Smooth muscle cell (in vitro differentiated cells): ENCODE data around the gene ARHGEF12. TPM values are rescaled to one million over a fixed set of nuclear protein-coding genes. Genes with fewer than 3 reads are reported as not detected.

ENCODE experiments used
- DNase-seq: peaks from one replicate; lab custom pipeline; 2025; ENCODE audit not compliant: unreplicated experiment; lab: John Stamatoyannopoulos, UW
- H2AFZ ChIP-seq: fragments of 200-600 bp; sonication (generic); 2 replicates; pipeline ENCODE4 v1.6.0; 2016; ENCODE audit warnings: antibody characterized with exemption, low read depth, mild to moderate bottlenecking
- H3F3A ChIP-seq: fragments of 200-600 bp; sonication (generic); 2 replicates; pipeline ENCODE4 v1.6.0; 2017; ENCODE audit warnings: antibody characterized with exemption, low read depth
- H3K27ac ChIP-seq: fragments of 200-600 bp; sonication (generic); 2 replicates; pipeline ENCODE4 v1.5.1; 2016; ENCODE audit warnings: low read depth, mild to moderate bottlenecking
- H3K27me3 ChIP-seq: fragments of 200-600 bp; sonication (generic); 2 replicates; pipeline ENCODE4 v1.6.1; 2016; ENCODE audit warnings: low read depth, mild to moderate bottlenecking
- H3K36me3 ChIP-seq: fragments of 200-600 bp; sonication (generic); 2 replicates; pipeline ENCODE4 v1.5.1; 2016; ENCODE audit warnings: low read depth
- H3K4me1 ChIP-seq: fragments of 200-600 bp; sonication (generic); 2 replicates; pipeline ENCODE4 v1.5.1; 2016; ENCODE audit warnings: low read depth
- H3K4me2 ChIP-seq: fragments of 200-600 bp; sonication (generic); 2 replicates; pipeline ENCODE4 v1.6.0; 2016; ENCODE audit warnings: mild to moderate bottlenecking
- H3K4me3 ChIP-seq: fragments of 200-600 bp; sonication (generic); 2 replicates; pipeline ENCODE4 v1.5.1; 2016; ENCODE audit warnings: mild to moderate bottlenecking
- H3K79me2 ChIP-seq: fragments of 200-600 bp; sonication (generic); 2 replicates; pipeline ENCODE4 v1.6.0; 2016; ENCODE audit warnings: low read depth, mild to moderate bottlenecking
- H3K9ac ChIP-seq: fragments of 200-600 bp; sonication (generic); 2 replicates; pipeline ENCODE4 v1.6.0; 2016; ENCODE audit warnings: low read depth
- H3K9me3 ChIP-seq: fragments of 200-600 bp; sonication (generic); replicated peaks from 2 replicates; pipeline ENCODE4 v1.5.1; 2016; ENCODE audit warnings: low read depth
- H4K20me1 ChIP-seq: fragments of 200-600 bp; sonication (generic); 2 replicates; pipeline ENCODE4 v1.6.0; 2016; ENCODE audit warnings: low read depth
- WGBS: methylation state at CpG from one replicate; pipeline ENCODE4 v1.1.7; 2016; ENCODE audit warnings: low lambda C conversion rate; 5-methylcytosine and 5-hydroxymethylcytosine counted together
- polyA plus RNA-seq: library from polyadenylated mRNA; unstranded; fragments of >200 nt; fragmentation: Nextera tagmentation; extraction: Ambion mirVana; gene quantifications from 2 replicates; pipeline ENCODE4 v1.2.1, GENCODE V29; 2016
- total RNA-seq: library from RNA; depleted of rRNA; stranded (reverse); fragments of >200 nt; gene quantifications from 2 replicates; pipeline ENCODE4 v1.2.3, GENCODE V29; 2014
- TF ChIP-seq, protein P1 (sequence below): fragments of 200-600 bp; sonication (generic); IDR thresholded peaks from 2 replicates; pipeline ENCODE4 v1.5.1; 2017; ENCODE audit warnings: borderline replicate concordance, mild to moderate bottlenecking, antibody characterized with exemption; ENCODE audit not compliant: insufficient read depth, poor library complexity, severe bottlenecking

The ARHGEF12 gene
- total and polyA plus RNA-seq, 2 experiments from 2014 or later: 24.6 to 89.4 TPM

DNA sequence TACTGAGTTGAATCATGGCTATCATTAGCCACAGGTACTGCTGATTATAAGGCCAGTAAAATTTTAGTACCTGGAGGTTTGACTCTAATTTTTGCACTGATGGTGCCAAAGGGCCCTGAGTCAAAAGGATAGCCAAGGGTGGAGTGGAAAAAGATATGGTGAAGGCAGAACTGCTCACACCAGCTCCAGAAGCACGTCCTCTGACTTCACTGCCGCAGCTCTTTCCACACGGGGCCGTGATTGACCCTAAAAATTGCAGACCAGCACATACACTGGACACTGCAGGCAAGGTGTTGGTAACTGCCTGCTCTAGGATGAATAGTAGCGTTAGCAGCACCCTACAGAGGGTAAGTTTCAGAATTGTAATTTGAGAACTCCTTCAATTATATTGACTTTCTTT lies 149.9 kb downstream of the ARHGEF12 start:
- TF ChIP-seq, protein P1, sequence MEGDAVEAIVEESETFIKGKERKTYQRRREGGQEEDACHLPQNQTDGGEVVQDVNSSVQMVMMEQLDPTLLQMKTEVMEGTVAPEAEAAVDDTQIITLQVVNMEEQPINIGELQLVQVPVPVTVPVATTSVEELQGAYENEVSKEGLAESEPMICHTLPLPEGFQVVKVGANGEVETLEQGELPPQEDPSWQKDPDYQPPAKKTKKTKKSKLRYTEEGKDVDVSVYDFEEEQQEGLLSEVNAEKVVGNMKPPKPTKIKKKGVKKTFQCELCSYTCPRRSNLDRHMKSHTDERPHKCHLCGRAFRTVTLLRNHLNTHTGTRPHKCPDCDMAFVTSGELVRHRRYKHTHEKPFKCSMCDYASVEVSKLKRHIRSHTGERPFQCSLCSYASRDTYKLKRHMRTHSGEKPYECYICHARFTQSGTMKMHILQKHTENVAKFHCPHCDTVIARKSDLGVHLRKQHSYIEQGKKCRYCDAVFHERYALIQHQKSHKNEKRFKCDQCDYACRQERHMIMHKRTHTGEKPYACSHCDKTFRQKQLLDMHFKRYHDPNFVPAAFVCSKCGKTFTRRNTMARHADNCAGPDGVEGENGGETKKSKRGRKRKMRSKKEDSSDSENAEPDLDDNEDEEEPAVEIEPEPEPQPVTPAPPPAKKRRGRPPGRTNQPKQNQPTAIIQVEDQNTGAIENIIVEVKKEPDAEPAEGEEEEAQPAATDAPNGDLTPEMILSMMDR: no peak
- Histone ChIP-seq H3K4me1 (no peaks in the 10 kb centered on the region), H3K9me3 (no peaks in the 10 kb centered on the region), H3K4me2 (no peak overlapping the region), H3K36me3 (peaks cover 12% of the 10 kb centered on the region), H3K79me2 (no peaks in the 10 kb centered on the region), H3F3A (no peaks in the 10 kb centered on the region), H2AFZ (no peak overlapping the region), H3K27ac (no peak overlapping the region), H4K20me1 (peaks cover 3% of the 10 kb centered on the region), H3K9ac (no peak overlapping the region), H3K27me3 (no peaks in the 10 kb centered on the region), H3K4me3 (no peak overlapping the region)
- WGBS: 96% methylated on average over 5 of the region's 5 CpGs
- DNase-seq: no peak

- no peak for DNase-seq
- no peaks in the 10 kb centered on the region for H3K9me3 ChIP-seq
- WGBS: 100% methylated on average over 1 of the region's 1 CpG
- no peaks in the 10 kb centered on the region for H3K79me2 ChIP-seq
- H2AFZ ChIP-seq: no peak overlapping the region
- no peak overlapping the region for H3K9ac ChIP-seq
- H3K27me3 ChIP-seq: no peaks in the 10 kb centered on the region
- no peak overlapping the region for H3K27ac ChIP-seq
- H3K36me3 ChIP-seq: peaks cover 9% of the 10 kb centered on the region
- H3K4me2 ChIP-seq: no peak overlapping the region
- H3K4me3 ChIP-seq: no peak overlapping the region
- no peaks in the 10 kb centered on the region for H3F3A ChIP-seq
- H4K20me1 ChIP-seq: peaks cover 3% of the 10 kb centered on the region
- no peaks in the 10 kb centered on the region for H3K4me1 ChIP-seq
- TF ChIP-seq, protein P1: no peak
Observed at GRCh38 chr11:120489799-120490198, 153.6 kb downstream of the ARHGEF12 start.

DNA sequence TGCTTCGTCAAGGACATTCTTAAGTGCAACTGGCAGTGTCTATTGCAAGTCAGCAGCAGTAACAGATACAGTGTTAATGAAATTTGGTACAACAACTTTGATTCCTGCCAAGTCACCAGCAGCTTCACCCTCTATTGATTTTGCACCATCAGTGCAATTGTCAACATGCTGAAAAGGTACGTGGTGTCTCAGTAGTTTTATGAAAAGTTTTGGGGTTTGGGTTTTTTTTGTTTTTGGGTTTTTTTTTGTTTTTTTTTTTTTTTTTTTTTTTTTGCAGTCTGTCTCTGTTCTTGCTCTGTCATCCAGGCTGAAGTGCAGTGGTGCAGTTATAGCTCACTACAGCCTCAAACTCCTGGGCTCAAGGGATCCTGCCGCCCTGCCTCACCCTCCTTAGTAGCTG lies 156.3 kb downstream of the ARHGEF12 start:
- Histone ChIP-seq H3K79me2 (no peaks in the 10 kb centered on the region), H3K36me3 (no peaks in the 10 kb centered on the region), H3K9ac (no peak overlapping the region), H3F3A (no peaks in the 10 kb centered on the region), H3K9me3 (no peaks in the 10 kb centered on the region), H3K4me3 (no peak overlapping the region), H3K27me3 (no peaks in the 10 kb centered on the region), H4K20me1 (no peaks in the 10 kb centered on the region), H3K4me2 (no peak overlapping the region), H2AFZ (no peak overlapping the region), H3K27ac (no peak overlapping the region), H3K4me1 (no peaks in the 10 kb centered on the region)
- no peak for DNase-seq
- TF ChIP-seq, protein P1: no peak
- 66% methylated on average over 3 of the region's 3 CpGs for WGBS

- Histone ChIP-seq H3K27me3 (no peaks in the 10 kb centered on the region), H3K4me2 (no peak overlapping the region), H2AFZ (no peak overlapping the region), H4K20me1 (no peaks in the 10 kb centered on the region), H3K9ac (no peak overlapping the region), H3K4me3 (no peak overlapping the region), H3F3A (no peaks in the 10 kb centered on the region), H3K36me3 (no peaks in the 10 kb centered on the region), H3K4me1 (no peaks in the 10 kb centered on the region), H3K79me2 (no peaks in the 10 kb centered on the region), H3K27ac (no peak overlapping the region), H3K9me3 (no peaks in the 10 kb centered on the region)
- no peak for DNase-seq
- WGBS: 73% methylated on average over 2 of the region's 2 CpGs
- TF ChIP-seq, protein P1: no peak
Observed at GRCh38 chr11:120494595-120494994, 158.4 kb downstream of the ARHGEF12 start.
